HCT116 (cell line): ENCODE data around the gene TRIM69.

Experiments
- CTCF ChIP-seq, 3 experiments: fragments of 200-600 bp in 1 of 3; sonication (generic) in 1 of 3; IDR thresholded peaks in 2 of 3; conservative IDR thresholded peaks in 1 of 3; 2 replicates each; pipeline ENCODE4 v1.5.1; 2012 to 2017; ENCODE audit warnings: low read depth in 2 of 3, low read length in 2 of 3, antibody characterized with exemption in 1 of 3, borderline replicate concordance in 1 of 3, control low read depth in 1 of 3, mild to moderate bottlenecking in 1 of 3, mixed read lengths in 1 of 3, mixed run types in 1 of 3, moderate library complexity in 1 of 3; ENCODE audit not compliant: insufficient read depth in 1 of 3
- RAD21 ChIP-seq: IDR thresholded peaks from 2 replicates; pipeline ENCODE4 v1.6.1; 2012; ENCODE audit warnings: low read depth, mild to moderate bottlenecking

GRCh38 chr15:44727485-44728231, 8.7 kb upstream of the TRIM69 start:
- TF ChIP-seq CTCF (IDR thresholded peaks at IDR 0.05 in 2 of 3, conservative IDR thresholded peaks at IDR 0.05 in 1 of 3; ENCODE audit: borderline replicate concordance in 1 of 3, insufficient read depth in 1 of 3, low read depth in 2 of 3, low read length in 2 of 3), result no peak
- TF ChIP-seq RAD21, result no peak
